Psoas muscle (tissue), 8 donors: ENCODE data around the gene TPRN. TPM values are rescaled to one million over a fixed set of nuclear protein-coding genes. Genes with fewer than 3 reads are reported as not detected.
A peak's percentile ranks its signal among the peaks of the same experiment; 100 is the strongest.

Experiments
- ATAC-seq, 4 donors: fragments of 200-7000 bp; cut with Tn5 transposase; one replicate each; pipeline ENCODE4 v1.9.1; 2020; ENCODE audit warnings: moderate library complexity in 3 of 4, mild to moderate bottlenecking in 2 of 4
- DNase-seq, 2 donors: peaks; one replicate each; pipeline ENCODE4 v3.0.0-alpha.2; 2020
- H3K27ac ChIP-seq: fragments of 200-600 bp; one replicate; pipeline ENCODE4 v1.8.0; 2022
- H3K27me3 ChIP-seq, 3 donors: fragments of 200-600 bp in 1 of 3; one replicate each; pipeline versions ENCODE4 v1.6.1 to v1.8.0; 2013 to 2022; ENCODE audit warnings: low read length in 2 of 3, mild to moderate bottlenecking in 2 of 3, moderate library complexity in 1 of 3; ENCODE audit not compliant: insufficient read depth in 3 of 3
- H3K36me3 ChIP-seq, 2 donors: fragments of 200-600 bp in 1 of 2; one replicate each; pipeline versions ENCODE4 v1.6.1 to v1.8.0; 2013 to 2022; ENCODE audit warnings: low read depth in 1 of 2, mild to moderate bottlenecking in 1 of 2, moderate library complexity in 1 of 2; ENCODE audit not compliant: insufficient read depth in 1 of 2
- H3K4me1 ChIP-seq: fragments of 200-600 bp; one replicate; pipeline ENCODE4 v1.8.0; 2022
- H3K4me3 ChIP-seq: fragments of 200-600 bp; one replicate; pipeline ENCODE4 v1.8.0; 2022; ENCODE audit warnings: mild to moderate bottlenecking
- H3K9me3 ChIP-seq: fragments of 200-600 bp; one replicate; pipeline ENCODE4 v1.8.0; 2022
- CTCF ChIP-seq: fragments of 200-600 bp; IDR thresholded peaks from one replicate; pipeline ENCODE4 v1.8.0; 2022; ENCODE audit warnings: antibody characterized with exemption
- WGBS, 3 donors: extraction: QIAGEN DNeasy Blood & Tissue Kit; methylation state at CpG; one replicate each; pipeline versions ENCODE4 v1.1.6 to v1.1.7; 2013; 5-methylcytosine and 5-hydroxymethylcytosine counted together
- intact Hi-C, 2 donors: fragments of 100-400 bp; cut with DNase I; formaldehyde crosslinking; loops; one replicate each; pipeline versions ENCODE4 v1.11.0 to v1.14.2; 2022
- polyA plus RNA-seq, 3 donors: library from polyadenylated mRNA; stranded (reverse); fragments of 200-250 nt; gene quantifications; one replicate each; pipeline ENCODE4 v1.2.3, GENCODE V29; 2013
- total RNA-seq, 4 donors: library from RNA; stranded (reverse); fragmentation: NEBNext Ultra II Directional in 2 of 4; extraction: Animal tissue kit (Norgen Biotek cat#: 25700) in 2 of 4; gene quantifications; one replicate each; pipeline versions ENCODE4 v1.2.1 to v1.2.4, GENCODE V29; 2021 to 2023
- donor health status: healthy with polysubstance abuse.
- donor health status: DM: no; HTN: no; CAD: no; lungs with moderate emphysema.
- donor health status: Bipolar disorder and iron deficiency.
- donor health status: healthy.
- donor health status: DM: yes; HTN: yes; CAD: no.
- donor health status: DM: no; HTN: no; CAD: no.
- donor health status: DM: no; HTN: no; CAD: no.
- donor health status: DM: yes; HTN: yes; CAD: no.

The TPRN gene
- total and polyA plus RNA-seq, 7 donors = 3.6 to 11.3 (median 8.6) TPM

GRCh38 chr9:137237759-137238726, 37.5 kb upstream of the TPRN start:
- ATAC-seq (peak in 1 of 4 donors; percentile 57), DNase-seq (peak in 1 of 2 donors; percentile 68)
- WGBS, 3 donors = 35 to 46% (median 42%) methylated on average over 10 to 13 of the region's 13 CpGs
- H3K27me3 ChIP-seq = peaks cover 0 to 7% (median 0%) of the 10 kb centered on the region in 3 donors
- H3K36me3 ChIP-seq = peaks cover 0 to 13% of the 10 kb centered on the region in 2 donors
- H3K4me1 ChIP-seq = peaks cover 47% of the 10 kb centered on the region
- intact Hi-C loops = no loop called here
- H3K9me3 ChIP-seq = no peaks in the 10 kb centered on the region
- TF ChIP-seq CTCF = no peak
- peak overlapping the region; percentile 85 for H3K27ac ChIP-seq
- no peak overlapping the region for H3K4me3 ChIP-seq

DNA sequence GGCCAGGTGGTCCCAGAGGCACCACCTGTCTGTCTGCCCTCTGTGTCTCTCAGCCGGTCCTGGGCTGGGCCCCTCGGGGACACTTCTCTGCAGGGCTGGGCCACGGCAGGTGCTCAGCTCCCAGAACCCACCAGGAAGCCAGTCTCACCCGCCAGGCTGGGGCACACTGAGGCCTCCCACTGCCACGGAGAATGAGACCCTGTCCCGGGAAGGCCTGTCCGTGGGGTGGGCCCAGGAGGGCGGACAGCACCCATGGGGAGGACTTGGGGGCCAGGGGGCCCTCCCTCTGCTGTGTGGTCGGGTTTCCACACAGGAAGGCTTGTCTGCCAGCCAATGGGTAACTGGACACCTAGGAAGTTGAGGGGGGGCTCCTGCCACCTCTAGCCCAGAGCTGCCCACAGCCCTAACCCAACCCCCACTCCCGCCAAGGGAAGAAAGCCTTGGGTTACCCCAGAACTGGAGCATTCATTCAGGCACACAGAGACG, 36.4 kb upstream of the TPRN start:
- peaks cover 37% of the 10 kb centered on the region for H3K4me1 ChIP-seq
- H3K27ac ChIP-seq = peak overlapping the region; percentile 85
- peaks cover 0 to 8% (median 0%) of the 10 kb centered on the region in 3 donors for H3K27me3 ChIP-seq
- peak overlapping the region; percentile 59 for H3K4me3 ChIP-seq
- ATAC-seq = peak in 1 of 4 donors; percentile 3
- DNase-seq = no peak
- TF ChIP-seq CTCF = no peak
- H3K9me3 ChIP-seq = no peaks in the 10 kb centered on the region
- 25 to 26% (median 26%) methylated on average over 11 of the region's 11 CpGs for WGBS, 3 donors
- intact Hi-C loops = no loop called here
- H3K36me3 ChIP-seq = peaks cover 0 to 2% of the 10 kb centered on the region in 2 donors

GRCh38 chr9:137236238-137236935, 35.8 kb upstream of the TPRN start:
- H3K27ac ChIP-seq = peak overlapping the region; percentile 85
- ATAC-seq = peak; percentile 58 to 77 (median 68)
- H3K4me3 ChIP-seq = peak overlapping the region; percentile 59
- H3K9me3 ChIP-seq = no peaks in the 10 kb centered on the region
- peaks cover 37% of the 10 kb centered on the region for H3K4me1 ChIP-seq
- peaks cover 0 to 13% (median 0%) of the 10 kb centered on the region in 3 donors for H3K27me3 ChIP-seq
- DNase-seq = peak; percentile 87 to 94
- H3K36me3 ChIP-seq = no peaks in the 10 kb centered on the region
- peak; percentile 91 for TF ChIP-seq CTCF
- WGBS, 3 donors = 8 to 10% (median 10%) methylated on average over 21 to 31 of the region's 31 CpGs
- intact Hi-C loops = no loop called here

GRCh38 chr9:137235424-137236237, 35.1 kb upstream of the TPRN start:
- Histone ChIP-seq H3K27ac (no peak overlapping the region), H3K4me3 (peak overlapping the region; percentile 59), H3K36me3 (no peaks in the 10 kb centered on the region), H3K9me3 (no peaks in the 10 kb centered on the region), H3K4me1 (peaks cover 37% of the 10 kb centered on the region), H3K27me3 (peaks cover 0 to 15% (median 0%) of the 10 kb centered on the region in 3 donors)
- WGBS, 3 donors = 63 to 71% (median 66%) methylated on average over 26 to 35 of the region's 35 CpGs
- DNase-seq (no peak), ATAC-seq (no peak)
- intact Hi-C loops = no loop called here
- TF ChIP-seq CTCF = no peak
